HepG2 (cell line): ENCODE measurements around the gene SLC22A15.

ENCODE experiments used
- CTCF ChIP-seq: sonication (generic); formaldehyde crosslinking; IDR thresholded peaks from 2 replicates; pipeline ENCODE4 v1.5.0; 2020; ENCODE audit warnings: mild to moderate bottlenecking, missing genetic modification reagents, moderate library complexity
- EP300 ChIP-seq, 3 experiments: sonication (generic) in 1 of 3; formaldehyde crosslinking in 1 of 3; IDR thresholded peaks; 2 replicates each; pipeline versions ENCODE4 v1.5.1 to v1.6.1; 2011 to 2020; ENCODE audit warnings: low read depth in 2 of 3, low read length in 2 of 3, borderline replicate concordance in 1 of 3, improper control_type of control experiment in 1 of 3, mild to moderate bottlenecking in 1 of 3, missing genetic modification reagents in 1 of 3, moderate library complexity in 1 of 3
- HDAC6 ChIP-seq: fragments of 200-600 bp; sonication (generic); IDR thresholded peaks from 2 replicates; pipeline ENCODE4 v1.7.0; 2017; ENCODE audit warnings: mild to moderate bottlenecking, antibody characterized with exemption, low read length, low read depth
- IRF9 ChIP-seq: sonication (generic); formaldehyde crosslinking; IDR thresholded peaks from 2 replicates; pipeline ENCODE4 v1.8.0; 2022; ENCODE audit warnings: missing genetic modification reagents, mild to moderate bottlenecking, borderline replicate concordance
- PHF20 ChIP-seq: sonication (generic); formaldehyde crosslinking; IDR thresholded peaks from 2 replicates; pipeline ENCODE4 v1.5.0; 2020; ENCODE audit warnings: mild to moderate bottlenecking, missing genetic modification reagents
- REST ChIP-seq, 2 experiments: IDR thresholded peaks; 2 replicates each; pipeline ENCODE4 v1.6.1; 2011 to 2012; ENCODE audit warnings: low read length in 2 of 2, borderline replicate concordance in 1 of 2, low read depth in 1 of 2, mild to moderate bottlenecking in 1 of 2, moderate library complexity in 1 of 2
- TCF12 ChIP-seq, 2 experiments: fragments of 450-650 bp in 1 of 2; sonication (generic) in 1 of 2; formaldehyde crosslinking in 1 of 2; IDR thresholded peaks; 2 replicates each; pipeline versions ENCODE4 v1.6.1 to v1.8.0; 2017 to 2022; ENCODE audit warnings: antibody characterized with exemption in 1 of 2, mild to moderate bottlenecking in 1 of 2, missing genetic modification reagents in 1 of 2, moderate library complexity in 1 of 2
- THAP11 ChIP-seq: IDR thresholded peaks from 2 replicates; pipeline ENCODE4 v1.6.1; 2016; ENCODE audit warnings: missing biosample characterization, missing genetic modification reagents
- ZNF616 ChIP-seq: sonication (generic); formaldehyde crosslinking; IDR thresholded peaks from 2 replicates; pipeline ENCODE4 v1.5.0; 2020; ENCODE audit warnings: low read depth, mild to moderate bottlenecking, missing genetic modification reagents
- TF ChIP-seq, protein P1 (sequence below): sonication (generic); formaldehyde crosslinking; IDR thresholded peaks from 2 replicates; pipeline ENCODE4 v1.4.0; 2020; ENCODE audit warnings: missing genetic modification reagents, mild to moderate bottlenecking, borderline replicate concordance

GRCh38 chr1:116099919-116100318 is 123.6 kb downstream of the SLC22A15 start:
- TF ChIP-seq CTCF (no peak), THAP11 (CRISPR knock-in tag) (no peak), HDAC6 (no peak), TCF12 (IDR thresholded peaks at IDR 0.05) (no peak), TCF12 (CRISPR knock-in tag; IDR thresholded peaks at IDR 0.05) (no peak), ZNF616 (CRISPR knock-in tag) (no peak), IRF9 (CRISPR knock-in tag) (no peak), PHF20 (CRISPR knock-in tag) (no peak), REST (IDR thresholded peaks at IDR 0.05; ENCODE audit: borderline replicate concordance in 1 of 2, low read depth in 1 of 2, low read length in 2 of 2) (no peak), EP300 (IDR thresholded peaks at IDR 0.05; ENCODE audit: low read depth in 2 of 2, low read length in 2 of 2) (no peak), EP300 (CRISPR knock-in tag; IDR thresholded peaks at IDR 0.05; ENCODE audit: borderline replicate concordance) (no peak)
- TF ChIP-seq, protein P1, sequence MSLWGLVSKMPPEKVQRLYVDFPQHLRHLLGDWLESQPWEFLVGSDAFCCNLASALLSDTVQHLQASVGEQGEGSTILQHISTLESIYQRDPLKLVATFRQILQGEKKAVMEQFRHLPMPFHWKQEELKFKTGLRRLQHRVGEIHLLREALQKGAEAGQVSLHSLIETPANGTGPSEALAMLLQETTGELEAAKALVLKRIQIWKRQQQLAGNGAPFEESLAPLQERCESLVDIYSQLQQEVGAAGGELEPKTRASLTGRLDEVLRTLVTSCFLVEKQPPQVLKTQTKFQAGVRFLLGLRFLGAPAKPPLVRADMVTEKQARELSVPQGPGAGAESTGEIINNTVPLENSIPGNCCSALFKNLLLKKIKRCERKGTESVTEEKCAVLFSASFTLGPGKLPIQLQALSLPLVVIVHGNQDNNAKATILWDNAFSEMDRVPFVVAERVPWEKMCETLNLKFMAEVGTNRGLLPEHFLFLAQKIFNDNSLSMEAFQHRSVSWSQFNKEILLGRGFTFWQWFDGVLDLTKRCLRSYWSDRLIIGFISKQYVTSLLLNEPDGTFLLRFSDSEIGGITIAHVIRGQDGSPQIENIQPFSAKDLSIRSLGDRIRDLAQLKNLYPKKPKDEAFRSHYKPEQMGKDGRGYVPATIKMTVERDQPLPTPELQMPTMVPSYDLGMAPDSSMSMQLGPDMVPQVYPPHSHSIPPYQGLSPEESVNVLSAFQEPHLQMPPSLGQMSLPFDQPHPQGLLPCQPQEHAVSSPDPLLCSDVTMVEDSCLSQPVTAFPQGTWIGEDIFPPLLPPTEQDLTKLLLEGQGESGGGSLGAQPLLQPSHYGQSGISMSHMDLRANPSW (CRISPR knock-in tag), result no peak
